Cortex of kidney (tissue), 1 donor: ENCODE measurements around the gene KYNU.

ENCODE experiments used
- DNase-seq: peaks from one replicate; lab custom pipeline; 2025; lab: John Stamatoyannopoulos, UW

KYNU gene

GRCh38 chr2:142965443-142965842 lies 88.0 kb downstream of the KYNU start:
- DNase-seq, result no peak

- DNase-seq, result no peak
These were observed 88.8 kb downstream of the KYNU start for GRCh38 chr2:142966284-142966683.

- DNase-seq, result no peak
These were observed 89.6 kb downstream of the KYNU start for GRCh38 chr2:142967060-142967459.

- no peak for DNase-seq
These were observed 95.8 kb downstream of the KYNU start for GRCh38 chr2:142973160-142973821.

GRCh38 chr2:142973822-142974207 lies 96.4 kb downstream of the KYNU start:
- no peak for DNase-seq

DNA sequence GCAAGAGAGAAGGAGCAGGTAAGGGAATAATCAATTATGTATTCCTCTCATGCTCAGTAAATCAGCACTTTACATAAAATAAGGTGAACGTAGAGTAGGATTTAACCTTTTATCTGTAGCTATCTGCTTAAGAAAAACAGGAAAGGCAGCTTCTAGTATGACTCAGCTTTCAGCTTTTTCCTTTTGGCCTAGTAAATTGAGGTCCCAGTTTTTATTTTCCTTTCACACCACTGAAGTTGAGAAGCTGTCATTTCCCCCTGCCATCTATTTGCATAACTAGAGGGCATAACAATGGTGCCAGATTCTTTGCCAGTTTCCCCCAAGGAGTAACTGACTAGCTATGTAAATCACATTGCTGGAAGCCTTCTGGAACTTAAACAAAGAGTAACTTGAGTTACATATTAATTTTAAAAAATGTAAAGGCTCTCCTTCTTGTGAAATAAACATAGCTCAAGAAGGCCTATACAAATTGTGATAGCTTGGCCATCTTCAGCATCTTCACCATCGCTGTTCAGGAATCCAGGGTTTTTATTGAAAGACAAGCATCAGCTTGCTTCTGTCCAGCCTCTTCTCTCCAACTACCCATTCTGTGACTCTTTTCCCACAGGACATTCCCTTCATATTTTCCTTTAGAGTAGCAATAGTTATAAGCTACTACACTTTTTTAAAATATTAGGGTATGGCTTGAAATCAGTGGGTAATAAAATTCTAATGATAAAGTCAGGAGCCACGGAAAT lies 97.0 kb downstream of the KYNU start:
- DNase-seq, result no peak

- no peak for DNase-seq
These were observed 97.8 kb downstream of the KYNU start for GRCh38 chr2:142975239-142975638.

DNA sequence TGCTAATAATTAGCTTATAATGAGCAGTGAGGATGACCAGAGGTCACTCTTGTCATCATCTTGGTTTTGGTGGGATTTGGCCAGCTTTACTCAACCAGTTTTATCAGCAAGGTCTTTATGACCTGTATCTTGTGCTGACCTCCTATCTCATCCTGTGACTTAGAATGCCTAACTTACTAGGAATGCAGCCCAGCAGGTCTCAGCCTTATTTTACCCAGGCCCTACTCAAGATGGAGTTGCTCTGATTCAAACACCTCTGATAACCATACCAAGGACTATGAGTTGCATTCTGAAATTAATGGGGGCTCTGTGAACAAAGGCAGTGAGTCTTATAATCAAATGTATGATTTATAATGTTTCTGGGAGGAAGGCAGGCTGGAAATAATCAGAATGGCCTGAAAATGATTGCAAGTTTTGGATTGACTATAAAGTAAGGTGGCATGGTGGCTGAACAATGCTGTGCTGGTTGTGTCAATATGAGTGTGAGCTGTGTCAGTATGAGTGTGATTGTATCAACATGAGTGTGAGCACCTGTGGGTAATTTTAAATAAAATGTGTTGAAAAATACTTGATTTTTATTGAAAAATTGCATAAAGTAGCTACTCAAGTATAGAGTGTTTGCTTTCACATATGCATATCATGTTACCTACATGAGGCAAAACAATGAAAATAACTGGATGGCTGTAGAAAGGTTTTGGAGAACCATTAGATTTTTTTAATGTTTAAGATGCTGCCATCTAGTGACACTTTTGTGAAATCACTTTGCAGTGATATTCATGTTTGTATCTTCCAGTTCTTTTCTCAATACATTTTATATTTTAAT lies 103.0 kb downstream of the KYNU start:
- DNase-seq, result no peak

DNA sequence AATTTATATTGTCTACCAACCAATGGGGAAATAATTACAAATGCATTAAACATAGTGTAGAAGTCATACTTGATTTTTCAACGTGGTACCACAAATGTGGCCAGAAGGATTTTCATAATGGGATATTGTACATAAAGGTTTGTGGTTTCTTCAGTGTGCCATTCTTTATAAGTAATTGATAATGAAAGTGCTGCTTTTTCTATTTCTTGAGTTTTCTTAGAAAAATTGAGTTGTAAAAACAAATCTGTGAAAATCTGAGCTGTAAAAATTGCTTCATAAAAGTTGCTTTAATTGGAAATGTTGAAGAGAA lies 103.6 kb downstream of the KYNU start:
- no peak for DNase-seq

- DNase-seq, result no peak
These were observed 104.3 kb downstream of the KYNU start for GRCh38 chr2:142981756-142982155.

- DNase-seq, result no peak
These were observed 105.7 kb downstream of the KYNU start for GRCh38 chr2:142983174-142983573.

DNA sequence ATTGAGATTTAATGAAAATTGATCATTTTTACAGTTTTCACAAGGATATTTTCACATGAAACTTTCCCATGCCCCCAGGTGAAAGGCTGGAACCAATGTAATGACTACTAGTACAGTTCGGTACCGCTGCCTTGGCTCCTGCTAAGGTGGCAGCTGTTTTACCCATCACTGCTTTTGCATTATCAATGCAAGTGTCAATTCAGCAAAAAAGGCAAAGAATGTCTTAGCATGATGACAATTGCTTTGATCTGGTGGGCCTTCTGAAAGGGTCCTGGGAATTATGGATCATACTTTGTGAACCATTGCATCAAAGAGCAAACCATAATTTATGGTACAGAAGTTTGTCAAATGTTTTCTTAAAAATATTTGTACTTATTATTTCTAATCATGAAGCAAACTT lies 107.2 kb downstream of the KYNU start:
- no peak for DNase-seq

- no peak for DNase-seq
These were observed 109.6 kb downstream of the KYNU start for GRCh38 chr2:142987044-142987443.

DNA sequence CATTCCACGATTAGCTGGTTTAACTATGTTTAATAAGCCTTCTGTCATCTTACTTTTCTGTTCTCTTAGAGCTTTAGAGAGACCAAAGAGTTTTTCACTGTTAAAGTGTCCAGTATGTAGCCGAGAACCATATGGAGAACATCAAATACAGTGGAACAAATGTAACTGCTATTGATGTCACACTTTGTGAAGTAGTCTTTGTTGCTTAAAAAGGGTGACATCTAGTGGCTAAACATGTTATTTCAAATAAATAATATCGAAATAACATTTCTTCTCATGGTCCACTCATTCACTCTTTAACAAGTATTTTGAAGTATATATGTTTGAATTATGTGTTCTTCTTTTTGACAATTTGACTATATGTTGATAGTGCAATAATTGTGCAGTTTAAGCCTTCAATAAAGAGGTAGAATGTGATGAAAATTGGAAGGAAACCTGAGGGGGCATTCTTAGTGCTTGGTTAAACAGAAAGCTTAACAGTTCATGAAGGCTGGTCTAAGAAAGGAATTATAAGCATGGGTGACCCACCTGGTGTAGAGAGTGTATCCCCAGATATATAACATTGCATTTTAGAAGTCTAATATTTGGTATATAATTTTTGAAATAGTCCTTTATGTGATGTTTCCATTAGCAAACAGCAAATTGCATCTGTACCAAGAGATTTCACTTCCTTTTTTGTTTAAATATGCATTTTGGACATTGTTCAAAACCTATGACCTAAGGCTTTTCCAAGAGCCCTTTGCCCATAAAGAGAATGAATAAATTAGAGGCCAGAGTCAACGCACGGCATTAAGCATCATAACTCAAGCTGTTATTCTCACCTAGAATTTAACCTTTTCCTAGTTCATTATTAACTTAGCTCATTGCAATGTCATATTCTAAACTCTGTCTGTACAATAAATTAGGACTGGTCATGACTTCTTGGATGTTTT lies 112.1 kb downstream of the KYNU start:
- no peak for DNase-seq

GRCh38 chr2:142991295-142991694 lies 113.8 kb downstream of the KYNU start:
- DNase-seq, result no peak

GRCh38 chr2:142992840-142993239 lies 115.4 kb downstream of the KYNU start:
- no peak for DNase-seq

GRCh38 chr2:142993771-142994170 lies 116.3 kb downstream of the KYNU start:
- no peak for DNase-seq

DNA sequence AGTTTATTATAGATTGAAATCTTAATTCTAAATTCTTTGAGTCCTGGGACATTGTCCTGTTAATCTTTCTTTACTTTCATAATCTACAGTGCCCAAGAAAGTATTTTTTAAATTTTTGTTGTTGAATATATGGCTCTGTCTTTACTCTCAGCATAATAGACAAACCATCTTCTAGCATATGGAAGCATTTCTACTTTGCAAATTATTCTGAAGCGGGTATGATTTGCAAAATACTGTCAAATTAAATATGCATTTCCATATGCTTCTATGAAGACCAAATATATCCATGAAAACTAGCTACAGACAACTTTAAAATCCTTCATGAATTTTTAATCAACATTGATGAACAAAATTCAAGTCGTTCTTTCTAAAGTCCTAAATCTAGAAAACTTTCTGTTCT lies 117.2 kb downstream of the KYNU start:
- no peak for DNase-seq

- no peak for DNase-seq
These were observed 119.8 kb downstream of the KYNU start for GRCh38 chr2:142997231-142997630.

GRCh38 chr2:143000599-143000998 lies 123.1 kb downstream of the KYNU start:
- no peak for DNase-seq

DNA sequence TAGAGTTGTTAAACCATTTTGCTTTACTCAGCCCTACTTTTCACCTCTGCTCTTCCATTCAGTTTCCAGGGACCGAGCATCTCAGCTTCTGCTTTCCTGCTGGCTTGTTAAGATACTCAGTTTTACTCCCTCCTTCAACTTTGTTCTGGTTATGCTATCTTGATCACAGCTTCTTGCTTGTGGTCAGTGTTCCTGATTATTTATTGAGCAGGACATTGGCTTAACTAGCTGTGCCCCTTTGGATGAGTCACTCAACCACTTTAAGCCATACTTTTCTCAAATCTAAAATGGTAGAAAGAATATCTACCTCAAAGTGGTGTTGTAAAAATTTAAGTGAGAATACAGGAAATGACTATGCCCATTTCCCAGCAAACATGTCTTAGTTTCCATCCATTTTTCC lies 124.0 kb downstream of the KYNU start:
- DNase-seq, result no peak

DNA sequence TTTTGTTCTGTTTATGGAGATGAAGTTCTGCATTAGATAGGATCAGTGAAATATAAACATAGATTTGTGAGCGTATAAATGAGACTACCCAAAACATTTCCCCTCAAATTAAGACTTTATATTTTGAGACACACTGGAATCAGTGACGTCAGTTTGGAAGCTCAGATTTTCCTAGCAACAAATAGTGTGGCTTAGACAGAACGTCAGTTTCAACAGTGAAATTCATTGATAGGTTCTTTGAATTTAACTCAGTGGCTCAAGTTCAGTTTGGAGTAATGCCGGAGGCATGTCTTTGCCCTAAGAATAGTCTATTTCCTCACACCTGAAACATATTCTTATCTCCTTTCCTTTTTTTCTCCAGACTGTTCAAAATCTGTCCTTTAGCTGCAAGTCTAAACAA lies 138.2 kb downstream of the KYNU start:
- no peak for DNase-seq
